Suppressor macrophage (primary cell): Measurements from ENCODE around the gene QSER1.
"Not testable (repeated sequence)": the region's sequence is repeated elsewhere in the genome, so short reads cannot be mapped to it uniquely, and the experiment has no call there.

ENCODE experiments used
- DNase-seq, 4 experiments: peaks; one replicate each; pipeline ENCODE4 v3.0.0-alpha.2; 2020 to 2022
- total RNA-seq, 17 experiments: gene quantifications; one replicate each; lab custom pipeline; 2026; ENCODE audit warnings: mixed read lengths in 6 of 17, inconsistent platforms in 3 of 17; lab: John Stamatoyannopoulos, UW

Gene QSER1
- total RNA-seq: 12.2 to 104 (median 49.7) reads per million in 17 experiments

- DNase-seq: peak; percentile 71 to 89 (median 80)
Observed at GRCh38 chr11:32892355-32893092, at the start of gene QSER1. TSS of gene QSER1 (plus strand) at chr11:32892811. CDS start at chr11:32893126, 315 bp downstream.

DNA sequence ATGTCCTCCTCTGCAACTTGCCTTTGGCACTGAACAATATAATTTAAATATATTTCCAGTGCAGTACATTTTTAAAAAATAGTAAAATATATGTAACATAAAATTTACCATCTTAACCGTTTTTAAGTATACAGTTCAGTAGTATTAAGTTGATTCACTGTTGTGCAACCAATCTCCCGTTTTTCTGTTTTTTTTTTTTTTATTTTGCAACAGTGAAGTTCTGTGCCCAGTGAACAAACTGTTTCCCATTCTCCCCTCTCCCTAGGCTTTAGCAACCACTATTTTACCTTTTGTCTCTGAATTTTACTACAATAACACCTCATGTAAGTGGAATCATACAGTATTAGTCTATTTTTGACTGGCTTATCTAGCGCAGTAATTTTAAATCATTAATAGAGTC is 49.1 kb upstream of the QSER1 start:
- peak in 1 of 4 experiments; percentile 30 for DNase-seq

DNA sequence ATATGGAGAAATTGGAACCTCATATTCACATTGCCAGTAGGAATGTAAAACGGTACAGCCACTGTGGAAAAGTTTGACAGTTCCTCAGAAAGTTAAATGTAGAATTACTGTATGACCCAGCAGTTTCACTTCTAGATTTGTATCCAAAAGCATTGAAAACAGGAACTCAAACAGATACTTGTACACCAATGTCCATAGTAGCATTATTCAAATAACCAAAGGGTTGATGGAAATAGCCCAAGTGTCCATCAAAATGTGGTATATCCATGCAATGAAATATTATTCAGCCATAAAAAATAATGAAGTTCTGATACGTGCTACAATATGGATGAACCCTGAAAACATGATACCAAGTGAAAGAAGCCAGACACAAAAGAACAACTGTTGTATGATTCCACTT is 45.1 kb upstream of the QSER1 start:
- peak; percentile 30 to 81 (median 58) for DNase-seq

DNA sequence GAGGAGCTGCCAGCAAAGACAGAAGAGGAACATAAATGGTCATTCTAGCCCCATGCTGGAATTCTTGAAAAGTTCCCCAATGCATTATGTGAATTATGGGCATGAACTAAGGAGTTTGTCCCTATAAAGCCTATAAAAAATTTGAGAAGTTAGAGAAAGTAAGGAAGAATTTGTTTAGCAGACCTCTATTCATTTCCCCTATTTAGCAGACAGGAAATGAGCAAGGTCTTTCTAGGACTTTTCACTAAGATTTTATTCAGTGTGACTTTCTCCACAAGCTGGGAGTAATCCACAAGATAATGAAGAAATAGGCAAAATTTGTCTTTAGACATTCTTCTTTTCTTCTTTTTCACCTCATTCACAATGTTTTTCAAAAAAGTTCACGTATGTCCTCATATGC is 42.9 kb upstream of the QSER1 start:
- peak in 3 of 4 experiments; percentile 6 to 56 (median 46) for DNase-seq

DNA sequence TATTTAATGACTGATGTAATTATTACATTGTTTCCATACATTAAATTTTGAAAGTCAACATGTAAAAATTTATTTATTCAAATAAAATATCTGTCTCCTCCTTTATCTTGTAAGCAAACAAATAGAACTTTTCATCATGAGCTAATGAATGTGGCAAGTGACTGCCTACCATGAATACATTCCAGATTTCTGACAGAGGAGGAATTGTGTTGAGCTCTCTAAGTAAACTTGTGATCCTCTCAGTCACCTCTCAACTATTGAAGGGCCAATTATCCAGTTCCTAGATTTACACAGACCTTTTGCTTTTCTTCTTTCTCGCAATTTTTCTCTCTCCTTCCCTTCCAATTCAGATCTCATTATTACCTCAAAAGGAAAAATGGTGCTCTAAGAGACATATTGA is 41.4 kb upstream of the QSER1 start:
- DNase-seq: no peak

DNA sequence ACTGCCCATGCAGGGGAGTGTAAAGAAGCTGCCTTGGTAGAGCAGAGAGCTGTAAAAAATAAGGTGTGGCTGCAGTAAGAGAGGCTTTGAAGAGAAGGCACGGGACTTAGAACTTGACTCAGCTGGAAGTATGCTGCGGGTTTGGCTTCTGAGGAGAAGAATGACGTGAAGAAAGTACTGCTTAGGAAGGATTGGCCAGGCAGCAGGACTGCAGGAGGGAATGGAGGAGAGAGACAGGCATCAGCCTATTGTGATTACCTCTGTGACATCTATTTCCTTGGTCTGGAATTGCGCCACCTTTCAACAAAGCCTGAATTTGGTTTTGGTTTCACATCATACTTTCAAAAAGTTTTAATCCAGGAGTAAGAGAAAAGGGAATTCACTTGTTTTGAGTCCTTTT is 40.4 kb upstream of the QSER1 start:
- DNase-seq: peak; percentile 28 to 46 (median 40)

- DNase-seq: no peak
Observed at GRCh38 chr11:32855601-32856000, 37.0 kb upstream of the QSER1 start.

- DNase-seq: no peak
Observed at GRCh38 chr11:32858731-32859130, 33.9 kb upstream of the QSER1 start.

GRCh38 chr11:32861850-32862577 is 30.6 kb upstream of the QSER1 start:
- DNase-seq: no peak

- DNase-seq: no peak
Observed at GRCh38 chr11:32864555-32864954, 28.1 kb upstream of the QSER1 start.

DNA sequence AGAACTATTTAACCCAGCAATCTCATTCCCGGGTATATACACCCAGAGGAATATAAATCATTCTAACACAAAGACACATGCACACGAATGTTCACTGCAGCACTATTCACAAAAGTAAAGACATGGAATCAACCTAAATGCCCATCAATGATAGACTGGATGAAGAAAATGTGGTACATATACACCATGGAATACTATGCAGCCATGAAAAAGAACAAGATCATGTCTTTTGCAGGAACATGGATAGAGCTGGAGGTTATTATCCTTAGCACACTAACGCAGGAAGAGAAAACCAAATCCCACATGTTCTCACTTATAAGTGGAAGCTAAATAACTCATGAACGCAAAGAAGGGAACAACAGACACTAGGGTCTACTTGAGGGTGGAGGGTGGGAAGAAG is 23.9 kb upstream of the QSER1 start:
- not testable (repeated sequence) for DNase-seq

DNA sequence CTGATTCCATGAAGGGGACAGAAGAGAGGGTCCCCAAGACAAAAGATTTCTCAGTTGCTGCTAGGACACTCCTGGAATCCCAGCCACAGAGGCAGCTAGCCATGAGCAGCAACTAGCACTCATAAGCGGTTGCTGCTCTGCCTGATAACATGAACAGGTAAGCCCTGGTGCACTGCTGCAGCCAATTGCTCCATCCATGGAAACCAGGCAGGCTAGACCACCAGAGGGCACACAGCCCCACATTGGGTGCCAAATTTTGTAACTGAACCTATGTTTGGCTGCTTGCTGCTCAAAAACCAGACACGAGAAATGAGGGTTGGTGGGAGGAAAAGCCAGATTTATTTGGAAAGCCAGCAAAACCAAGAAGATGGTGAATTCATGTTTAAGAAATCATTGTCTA is 21.9 kb upstream of the QSER1 start:
- peak in 2 of 4 experiments; percentile 11 to 14 for DNase-seq

DNA sequence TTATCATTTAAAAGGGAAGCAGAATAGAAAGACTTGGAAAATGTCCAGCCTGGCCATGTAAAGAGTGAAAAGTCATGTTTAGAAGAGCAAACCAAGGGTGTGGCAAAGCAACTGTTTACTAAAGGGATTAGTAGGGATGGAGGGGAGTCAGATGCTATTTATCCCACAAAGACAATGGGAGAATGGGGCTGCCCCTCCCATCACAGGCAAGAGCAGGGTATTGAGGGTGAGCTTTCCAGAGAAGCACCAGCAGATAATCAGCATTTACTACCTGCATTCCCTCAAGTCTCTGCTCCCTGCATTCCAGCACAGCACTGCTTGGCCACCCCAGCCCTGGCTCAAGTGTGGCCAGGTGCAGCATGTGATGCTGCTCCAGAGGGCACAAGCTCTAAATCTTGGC is 18.5 kb upstream of the QSER1 start:
- no peak for DNase-seq

DNA sequence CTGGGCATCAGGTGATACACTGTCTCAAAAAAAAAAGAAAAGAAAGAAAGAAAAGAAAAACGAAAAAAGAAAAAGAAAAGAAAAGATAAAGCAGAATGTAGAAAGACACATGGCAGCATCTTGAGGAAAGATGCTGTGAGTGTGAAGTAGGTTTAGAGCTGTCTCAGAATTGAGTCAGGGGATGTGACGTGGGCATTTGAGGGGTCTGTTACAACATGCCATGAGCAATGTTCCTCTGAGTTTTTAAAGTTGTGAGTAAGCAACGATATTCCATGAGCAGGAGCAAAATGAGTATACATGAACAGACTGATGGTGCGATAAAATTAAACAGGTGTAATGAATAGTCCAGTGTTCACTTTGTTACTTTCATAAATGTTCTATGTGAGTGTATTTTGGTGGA is 11.3 kb upstream of the QSER1 start:
- DNase-seq: no peak

DNA sequence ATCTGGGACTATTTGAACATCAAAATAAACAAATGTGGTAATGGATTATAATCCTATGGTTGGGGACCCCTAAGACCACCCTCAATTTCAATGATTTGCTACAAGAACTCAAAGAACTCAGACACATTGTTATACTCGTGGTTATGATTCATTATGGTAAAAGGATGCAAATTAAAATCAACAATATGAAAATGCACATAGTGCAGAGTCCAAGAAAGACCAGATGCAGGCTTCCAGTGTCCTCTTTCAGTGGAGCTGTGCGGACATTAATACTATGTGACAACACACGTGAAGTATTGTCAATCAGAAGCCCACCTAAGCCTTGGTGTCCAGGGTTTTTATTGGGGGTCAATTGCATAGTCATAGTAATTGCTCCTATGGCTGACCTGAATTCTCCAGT is 9.2 kb upstream of the QSER1 start:
- DNase-seq: no peak

DNA sequence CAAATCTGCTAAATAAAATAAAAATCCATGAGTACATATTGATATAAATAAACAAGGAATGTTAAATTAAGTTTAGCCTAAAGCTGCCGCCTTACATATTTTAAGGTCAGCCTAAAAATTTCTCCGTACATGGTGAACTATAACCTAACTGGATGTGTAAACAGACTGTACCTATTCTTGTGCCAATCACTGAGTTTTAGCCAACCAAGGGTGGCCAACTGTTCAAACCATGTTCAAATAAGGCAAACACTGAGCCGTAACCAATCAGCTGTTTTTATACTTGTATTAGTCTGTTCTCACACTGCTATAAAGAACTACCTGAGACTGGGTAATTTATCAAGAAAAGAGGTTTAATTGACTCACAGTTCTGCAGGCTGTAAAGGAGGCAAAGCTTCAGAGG is 8.6 kb upstream of the QSER1 start:
- no peak for DNase-seq

DNA sequence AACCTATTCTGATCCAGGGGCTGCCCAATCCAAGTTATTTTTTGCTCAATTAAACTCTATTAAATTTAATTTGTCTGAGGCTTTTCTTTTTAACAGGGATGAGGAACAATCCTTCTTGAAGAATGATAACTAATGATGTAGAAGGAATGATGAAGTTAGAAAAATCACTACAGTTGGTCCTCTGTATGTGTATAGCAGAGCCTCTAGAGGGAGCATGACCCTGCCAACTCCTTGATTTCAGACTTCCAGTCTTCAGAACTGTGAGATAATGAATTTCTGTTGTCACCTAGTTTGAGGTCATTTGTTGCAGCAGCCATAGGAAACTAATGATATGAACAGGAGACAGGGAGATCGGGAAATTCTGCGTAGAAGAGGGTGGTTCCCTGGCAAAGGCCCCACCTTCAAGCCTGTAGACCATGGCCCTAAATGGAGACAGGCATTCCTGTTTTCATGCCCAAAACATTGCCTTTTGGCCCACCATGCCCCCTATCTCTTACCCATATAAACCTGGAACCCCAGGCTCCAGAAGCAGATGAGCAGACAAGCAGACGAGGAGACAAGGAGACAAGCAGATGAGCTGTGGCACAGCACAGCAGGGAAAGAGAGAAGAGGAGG is 7.7 kb upstream of the QSER1 start:
- DNase-seq: peak; percentile 26 to 48 (median 37)

DNA sequence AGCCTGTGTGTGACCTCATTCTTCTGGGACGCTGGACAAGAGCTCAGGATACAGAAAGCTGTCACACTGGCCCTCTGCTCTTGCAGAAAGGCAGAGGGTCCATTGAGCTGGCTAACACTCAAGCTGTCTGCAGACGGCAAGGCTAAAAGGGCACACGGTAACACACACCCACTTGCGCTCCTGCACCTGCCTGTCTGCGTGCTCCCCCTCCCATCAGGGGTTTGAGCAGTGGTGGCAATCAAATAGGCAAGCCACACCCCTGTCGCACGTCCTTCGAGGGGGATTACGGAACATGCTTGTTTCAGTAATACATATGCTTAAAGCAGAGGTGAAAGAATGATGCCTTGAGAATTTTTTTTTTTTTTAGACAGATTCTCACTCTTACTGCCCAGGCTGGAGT is 7.1 kb upstream of the QSER1 start:
- no peak for DNase-seq

DNA sequence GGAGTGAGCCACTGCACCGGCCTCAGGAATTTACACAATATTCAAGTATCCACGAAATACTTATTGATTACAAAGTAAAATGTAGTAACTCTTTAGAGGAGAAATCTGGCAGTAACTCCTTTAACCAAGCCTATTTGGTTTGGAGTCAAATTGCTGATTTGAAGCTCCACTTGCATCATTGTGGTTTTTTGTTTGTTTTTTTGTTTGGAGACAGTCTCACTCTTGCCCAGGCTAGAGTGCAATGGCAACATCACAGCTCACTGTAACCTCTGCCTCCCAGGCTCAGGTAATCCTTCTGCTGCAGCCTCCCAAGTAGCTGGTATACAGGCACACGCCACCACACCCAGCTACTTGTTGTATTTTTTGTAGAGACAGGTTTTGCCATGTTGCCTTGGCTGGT is 6.4 kb upstream of the QSER1 start:
- no peak for DNase-seq

- not testable (repeated sequence) for DNase-seq
Observed at GRCh38 chr11:32887707-32888383, 4.8 kb upstream of the QSER1 start.

GRCh38 chr11:32888384-32888710 is 4.3 kb upstream of the QSER1 start:
- DNase-seq: not testable (repeated sequence)

DNA sequence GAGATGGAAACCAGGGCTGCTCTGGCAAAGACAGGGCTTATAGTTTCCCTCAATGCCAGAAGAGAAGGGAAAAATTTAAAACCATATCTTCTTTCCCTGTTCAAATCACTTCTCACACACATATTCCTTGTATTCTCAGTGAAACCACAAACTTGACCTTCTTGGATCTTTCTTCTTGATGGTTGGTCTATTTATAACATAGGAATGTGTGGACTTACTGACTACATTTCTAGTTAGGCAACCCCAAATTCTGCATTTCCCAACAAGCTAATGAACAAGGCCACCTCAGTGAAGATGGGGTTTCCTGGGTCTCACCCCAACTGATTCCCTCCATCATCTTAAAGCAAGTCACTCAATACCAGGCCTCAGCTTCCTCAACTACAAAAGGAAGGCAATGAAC is 3.8 kb upstream of the QSER1 start:
- no peak for DNase-seq
